Hematopoietic multipotent progenitor cell treated with erythropoietin and hydrocortisone succinate and interleukin-3 and kit ligand, for 8 days (in vitro differentiated cells): ENCODE measurements around the gene IFITM10.
"Not testable (repeated sequence)": the region's sequence is repeated elsewhere in the genome, so short reads cannot be mapped to it uniquely, and the experiment has no call there.

ENCODE experiments used
- DNase-seq: peaks from one replicate; pipeline ENCODE4 v3.0.0-alpha.2; 2015

IFITM10 gene

GRCh38 chr11:1688336-1688947 is 62.0 kb downstream of the IFITM10 start:
- not testable (repeated sequence) for DNase-seq

- not testable (repeated sequence) for DNase-seq
These were observed 64.2 kb downstream of the IFITM10 start for GRCh38 chr11:1686220-1686619.

GRCh38 chr11:1684886-1685874 is 65.2 kb downstream of the IFITM10 start:
- not testable (repeated sequence) for DNase-seq

- DNase-seq: not testable (repeated sequence)
These were observed 66.4 kb downstream of the IFITM10 start for GRCh38 chr11:1683904-1684572.

- not testable (repeated sequence) for DNase-seq
These were observed 67.2 kb downstream of the IFITM10 start for GRCh38 chr11:1683216-1683615.
